Activated T-cell treated with anti-CD3 and anti-CD28 coated beads, Interleukin-2, amount 50 U/mL, for 24 hours (primary cell): ENCODE results near the gene CHI3L1.

ENCODE experiments used
- DNase-seq: peaks from one replicate; pipeline ENCODE4 v3.0.0-alpha.2; 2020
- H3K27ac Mint-ChIP-seq: 2 replicates; pipeline ENCODE4 v1.8.0; 2020; ENCODE audit warnings: mild to moderate bottlenecking, mixed read lengths
- H3K27me3 Mint-ChIP-seq: 2 replicates; pipeline ENCODE4 v1.8.0; 2020; ENCODE audit warnings: mixed read lengths
- H3K36me3 Mint-ChIP-seq: 2 replicates; pipeline ENCODE4 v1.8.0; 2020; ENCODE audit warnings: low read depth, mixed read lengths
- H3K4me1 Mint-ChIP-seq: 2 replicates; pipeline ENCODE4 v1.8.0; 2020; ENCODE audit warnings: low read depth, mixed read lengths
- H3K4me3 Mint-ChIP-seq: 2 replicates; pipeline ENCODE4 v1.8.0; 2020; ENCODE audit warnings: mild to moderate bottlenecking, moderate library complexity, mixed read lengths
- H3K9me3 Mint-ChIP-seq: 2 replicates; pipeline ENCODE4 v1.8.0; 2020; ENCODE audit warnings: mixed read lengths

CHI3L1 gene

DNA sequence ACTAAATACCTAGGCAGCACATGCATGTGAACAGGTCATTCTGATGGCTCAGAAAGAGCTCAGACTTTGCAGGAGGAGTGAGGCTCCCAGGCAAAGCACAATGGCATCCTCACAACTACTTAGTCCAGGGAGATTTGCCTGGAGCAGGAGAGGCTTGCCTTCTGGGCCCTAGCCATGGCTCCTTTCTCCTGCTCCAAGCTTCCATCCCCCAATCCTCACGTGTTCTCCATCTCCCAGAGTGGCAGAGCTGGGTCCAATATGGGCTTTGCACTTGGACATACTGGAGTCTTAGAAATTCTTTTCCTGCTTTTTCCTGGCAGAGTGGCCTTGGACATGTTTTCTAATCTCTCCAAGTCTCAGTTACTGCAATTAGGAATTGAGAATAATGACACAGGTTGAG, 26.7 kb downstream of the CHI3L1 start:
- Mint-ChIP-seq H3K36me3 (no peaks in the 10 kb centered on the region), H3K27ac (no peak overlapping the region), H3K27me3 (peaks cover 14% of the 10 kb centered on the region), H3K9me3 (no peaks in the 10 kb centered on the region), H3K4me3 (no peak overlapping the region), H3K4me1 (no peaks in the 10 kb centered on the region)
- no peak for DNase-seq

DNA sequence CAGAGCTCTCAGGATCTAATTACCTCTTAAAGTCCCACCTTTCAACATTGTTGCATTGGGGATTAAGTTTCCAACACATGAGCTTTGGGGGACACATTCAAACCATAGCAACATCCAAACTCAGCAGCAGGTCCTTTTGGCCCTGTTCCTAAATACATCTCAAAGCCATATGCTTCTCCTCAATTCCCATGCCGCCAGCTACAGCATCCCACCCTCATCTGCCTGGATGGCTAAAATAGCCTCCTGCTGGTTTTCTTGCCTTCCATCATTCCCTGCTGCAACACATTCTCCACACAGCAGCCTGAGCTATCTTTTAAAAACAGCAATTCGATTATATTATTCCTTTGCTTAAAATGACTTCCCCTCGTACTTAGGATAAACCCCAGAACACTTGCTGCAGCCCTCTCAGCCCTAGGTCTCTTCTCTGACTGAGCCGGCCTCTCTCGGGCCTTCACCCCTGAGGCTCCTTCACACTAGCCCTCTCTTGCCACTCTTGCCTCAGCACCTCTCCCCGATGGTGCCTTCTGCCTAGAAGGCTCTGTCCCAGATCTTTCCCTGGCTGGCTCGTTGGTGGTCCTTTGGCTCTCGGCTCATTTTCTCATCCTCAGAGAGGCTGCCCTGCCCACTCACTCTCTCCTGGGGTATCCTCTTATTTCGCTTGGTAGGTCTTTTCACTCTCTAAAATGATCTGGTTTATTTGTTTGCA, 27.4 kb downstream of the CHI3L1 start:
- H3K4me1 Mint-ChIP-seq = no peaks in the 10 kb centered on the region
- H3K9me3 Mint-ChIP-seq = no peaks in the 10 kb centered on the region

DNA sequence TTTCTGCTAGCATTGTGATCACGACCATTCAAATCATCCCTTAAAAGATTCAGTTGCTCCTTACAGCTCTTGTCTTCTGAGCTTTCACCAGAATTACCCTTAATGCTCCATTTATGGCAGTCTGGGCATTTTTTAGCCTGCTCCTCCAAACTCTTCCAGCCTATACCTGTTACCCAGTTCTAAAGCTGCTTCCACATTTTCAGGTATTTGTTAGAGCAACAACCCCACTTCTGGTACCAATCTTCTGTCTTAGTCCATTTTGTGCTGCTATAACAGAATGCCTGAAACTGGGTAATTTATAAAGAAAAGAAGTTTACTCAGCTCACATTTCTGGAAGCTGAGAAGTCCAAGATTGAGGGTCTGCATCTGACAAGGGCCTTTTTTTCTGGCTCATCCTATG, 28.1 kb downstream of the CHI3L1 start:
- Mint-ChIP-seq H3K36me3 (no peaks in the 10 kb centered on the region), H3K4me1 (no peaks in the 10 kb centered on the region), H3K9me3 (no peaks in the 10 kb centered on the region), H3K27me3 (peaks cover 11% of the 10 kb centered on the region), H3K27ac (no peak overlapping the region), H3K4me3 (no peak overlapping the region)
- DNase-seq = no peak

More for the DNA sequence above, 27.4 kb downstream of the CHI3L1 start:
- Mint-ChIP-seq H3K4me3 (no peak overlapping the region), H3K36me3 (no peaks in the 10 kb centered on the region), H3K27me3 (peaks cover 11% of the 10 kb centered on the region), H3K27ac (no peak overlapping the region)
- no peak for DNase-seq

DNA sequence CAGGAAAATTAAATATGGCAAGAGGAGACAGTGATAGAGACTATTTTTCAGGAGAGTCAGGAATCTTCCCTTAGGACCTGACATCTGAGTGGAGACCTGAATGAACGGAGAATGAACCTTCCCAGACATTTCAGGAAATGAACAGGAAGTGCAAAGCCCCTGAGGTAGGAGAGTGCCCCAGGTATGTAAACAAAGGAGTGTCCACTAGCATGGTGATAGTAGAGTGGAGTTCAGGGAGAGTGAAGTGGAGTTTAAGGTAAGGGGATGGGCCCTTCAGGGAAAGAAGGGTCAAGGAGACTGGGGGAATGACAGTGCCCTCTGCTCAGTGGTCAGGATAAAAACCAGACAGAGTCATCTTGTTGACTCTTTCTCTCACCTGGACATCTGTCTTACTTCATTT, 30.2 kb downstream of the CHI3L1 start:
- DNase-seq = no peak
- H3K4me3 Mint-ChIP-seq = no peak overlapping the region
- H3K4me1 Mint-ChIP-seq = no peaks in the 10 kb centered on the region
- H3K36me3 Mint-ChIP-seq = no peaks in the 10 kb centered on the region
- no peak overlapping the region for H3K27ac Mint-ChIP-seq
- H3K27me3 Mint-ChIP-seq = no peaks in the 10 kb centered on the region
- no peaks in the 10 kb centered on the region for H3K9me3 Mint-ChIP-seq

DNA sequence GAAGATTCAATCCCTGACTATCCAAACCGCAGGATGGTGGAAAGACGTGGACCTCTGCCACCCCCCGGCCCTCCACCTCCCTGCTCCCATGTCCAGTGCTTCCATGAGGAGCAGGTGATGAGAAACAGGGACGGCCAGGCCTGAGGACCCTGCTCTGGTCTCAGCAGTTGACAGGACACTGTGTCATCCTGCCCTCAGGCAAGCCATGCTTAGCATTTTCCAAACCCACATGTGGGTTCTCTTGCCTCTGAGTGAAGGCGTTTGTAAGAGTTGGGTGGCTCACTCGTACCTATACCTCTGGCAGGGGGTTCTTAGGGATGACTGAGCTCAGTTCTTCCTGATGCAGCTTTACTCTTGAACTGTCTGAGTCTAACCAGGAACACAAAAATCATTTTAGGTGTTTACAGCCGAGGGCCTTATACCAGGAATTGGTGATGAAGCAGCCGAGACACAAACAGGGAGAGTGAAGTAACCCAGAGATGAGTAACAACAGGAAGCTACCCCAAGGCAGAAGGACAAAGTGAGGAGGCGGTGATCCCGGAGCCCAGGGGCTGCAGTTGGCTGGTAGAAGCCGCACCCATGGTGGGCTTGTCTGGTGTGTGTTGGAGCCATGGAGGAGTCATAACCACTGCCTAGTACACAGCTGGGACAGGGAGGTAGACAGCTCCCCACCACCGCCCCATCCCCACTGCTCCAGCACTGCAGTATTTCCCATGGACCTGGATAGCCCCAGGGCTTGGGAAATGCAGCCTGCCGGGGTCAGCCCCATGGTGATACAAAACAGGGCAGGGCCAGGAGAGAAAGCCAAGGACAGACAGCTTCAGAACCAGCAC, 32.3 kb downstream of the CHI3L1 start:
- Mint-ChIP-seq H3K4me1 (no peaks in the 10 kb centered on the region), H3K36me3 (no peaks in the 10 kb centered on the region), H3K27ac (no peak overlapping the region), H3K9me3 (no peaks in the 10 kb centered on the region), H3K27me3 (no peaks in the 10 kb centered on the region), H3K4me3 (no peak overlapping the region)
- no peak for DNase-seq

DNA sequence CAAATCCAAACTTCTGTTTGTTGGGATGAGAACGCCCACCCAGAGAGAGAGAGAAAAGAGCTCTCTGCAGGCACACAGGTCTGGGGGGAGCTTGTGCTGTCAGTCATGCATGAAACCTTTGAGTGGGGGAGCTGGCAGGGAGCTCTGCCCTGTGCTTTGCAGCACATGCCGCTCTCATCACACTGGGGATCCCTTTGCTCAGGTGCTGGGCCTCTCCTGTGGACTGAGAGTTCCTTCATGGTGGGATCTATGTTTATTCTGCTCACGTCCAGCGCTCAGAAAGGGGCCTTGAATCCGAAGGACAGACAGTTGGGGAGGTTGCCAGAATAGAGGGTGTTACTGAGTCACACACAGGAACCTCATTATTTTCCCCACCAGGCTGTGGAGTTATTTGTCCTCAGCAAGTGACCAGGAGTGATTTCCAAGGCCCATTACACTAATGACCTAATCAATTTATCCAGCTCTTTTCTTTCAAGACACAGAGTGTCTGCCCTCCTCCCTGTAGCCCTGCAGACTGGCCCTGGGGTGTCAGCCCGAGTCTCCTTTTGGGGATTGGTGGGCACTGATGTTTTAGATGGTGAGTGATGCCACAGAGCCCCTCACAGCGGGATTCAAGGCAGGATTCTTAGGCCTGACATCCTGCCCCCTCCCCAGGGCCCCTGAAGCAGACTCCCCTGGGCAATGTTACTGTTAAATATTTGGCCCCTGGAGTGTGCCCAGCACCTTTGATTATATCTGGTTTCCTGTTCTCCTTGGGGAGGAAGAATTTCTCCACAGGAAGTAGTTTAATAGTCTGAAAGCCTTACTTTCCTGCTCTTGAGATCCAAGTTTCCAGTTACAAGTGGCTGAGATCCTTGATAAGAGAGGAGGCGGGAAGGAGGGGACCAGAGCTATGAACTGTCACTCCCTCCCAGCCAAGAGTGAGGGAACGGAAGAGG, 33.2 kb downstream of the CHI3L1 start:
- Mint-ChIP-seq H3K9me3 (no peaks in the 10 kb centered on the region), H3K27ac (no peak overlapping the region), H3K4me1 (no peaks in the 10 kb centered on the region), H3K4me3 (no peak overlapping the region), H3K36me3 (no peaks in the 10 kb centered on the region), H3K27me3 (no peaks in the 10 kb centered on the region)
- no peak for DNase-seq

DNA sequence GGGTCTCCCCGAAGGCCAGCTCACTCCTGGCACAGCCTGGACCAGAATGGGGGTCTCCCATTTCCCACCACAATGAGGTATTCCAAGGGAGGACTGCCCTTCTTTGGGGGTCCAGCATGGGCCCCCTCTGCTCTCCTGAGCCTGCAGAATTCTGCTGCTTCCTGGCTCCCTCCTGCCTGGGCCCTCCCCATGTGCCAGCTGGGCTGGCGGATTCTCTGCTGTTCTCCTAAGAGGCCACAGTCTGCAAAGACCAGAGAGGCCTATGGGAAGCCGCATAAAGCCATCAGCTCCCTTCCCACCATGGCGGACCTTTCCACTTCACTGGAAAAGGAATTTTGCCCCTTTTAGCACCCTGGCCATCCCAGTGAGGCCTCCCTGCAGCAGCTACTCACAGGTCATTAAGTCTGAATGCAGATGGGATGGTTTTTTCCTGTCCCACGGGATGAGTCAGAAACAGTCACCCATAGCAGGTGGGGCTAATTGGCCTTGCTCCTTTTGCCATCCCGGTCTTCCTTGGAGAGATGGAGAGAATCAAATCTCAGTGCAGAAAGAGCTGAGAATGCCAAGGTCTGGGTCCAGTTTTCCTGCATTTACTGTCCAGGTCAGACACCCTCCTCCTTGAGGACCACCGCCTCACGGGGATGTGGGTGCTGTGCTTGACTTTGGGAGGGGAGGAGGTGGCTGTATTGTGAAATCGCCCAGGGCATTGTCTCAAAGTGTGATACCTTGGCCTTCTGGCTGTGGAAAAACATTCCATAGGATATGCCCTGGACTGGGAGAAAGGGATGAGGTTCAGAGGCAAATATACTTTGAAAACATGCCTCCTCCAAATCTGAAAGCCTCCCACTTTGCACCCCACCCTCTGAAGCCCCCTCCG, 34.1 kb downstream of the CHI3L1 start:
- H3K36me3 Mint-ChIP-seq = no peaks in the 10 kb centered on the region
- H3K4me3 Mint-ChIP-seq = no peak overlapping the region
- no peak overlapping the region for H3K27ac Mint-ChIP-seq
- H3K4me1 Mint-ChIP-seq = no peaks in the 10 kb centered on the region
- no peak for DNase-seq
- H3K9me3 Mint-ChIP-seq = no peaks in the 10 kb centered on the region
- H3K27me3 Mint-ChIP-seq = no peaks in the 10 kb centered on the region

DNA sequence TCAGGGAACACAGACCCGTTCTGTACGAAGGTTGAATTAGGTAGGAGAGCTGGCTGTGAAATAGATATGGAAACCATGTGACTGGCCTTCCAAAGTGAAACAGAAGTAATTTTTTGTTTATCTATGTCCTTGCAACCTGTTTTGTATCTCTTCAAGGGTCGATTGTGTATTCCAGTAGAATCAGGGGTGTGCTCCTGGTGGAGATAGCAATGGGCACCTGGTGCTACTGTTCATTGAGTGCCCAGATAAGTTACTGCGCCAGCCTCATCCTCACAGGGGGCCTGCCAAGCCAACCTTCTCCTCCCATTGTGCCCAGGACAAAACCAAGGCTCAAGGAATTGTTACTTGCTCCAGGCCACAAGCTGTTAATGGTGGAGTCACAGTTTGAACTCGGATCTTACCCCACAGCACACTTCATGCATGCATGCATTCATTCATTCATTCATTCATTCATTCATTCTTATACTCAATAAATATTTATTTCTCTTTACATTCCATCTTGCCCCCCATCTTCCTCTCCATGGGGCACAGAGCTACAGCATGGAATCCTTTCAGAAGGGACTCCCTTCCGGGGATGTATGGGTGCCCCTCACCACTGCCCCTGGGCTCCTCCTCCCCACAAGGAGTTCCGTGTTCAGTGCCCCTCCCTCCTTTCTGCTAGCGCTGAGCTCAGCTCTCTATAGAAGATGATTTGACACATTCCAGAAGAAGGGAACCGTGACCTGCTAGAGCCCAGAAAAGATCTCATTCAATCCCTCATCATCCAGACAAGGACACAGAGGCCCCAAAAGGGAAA, 34.9 kb downstream of the CHI3L1 start:
- Mint-ChIP-seq H3K4me1 (no peaks in the 10 kb centered on the region), H3K36me3 (no peaks in the 10 kb centered on the region), H3K27me3 (no peaks in the 10 kb centered on the region), H3K4me3 (no peak overlapping the region), H3K27ac (no peak overlapping the region), H3K9me3 (no peaks in the 10 kb centered on the region)
- no peak for DNase-seq

DNA sequence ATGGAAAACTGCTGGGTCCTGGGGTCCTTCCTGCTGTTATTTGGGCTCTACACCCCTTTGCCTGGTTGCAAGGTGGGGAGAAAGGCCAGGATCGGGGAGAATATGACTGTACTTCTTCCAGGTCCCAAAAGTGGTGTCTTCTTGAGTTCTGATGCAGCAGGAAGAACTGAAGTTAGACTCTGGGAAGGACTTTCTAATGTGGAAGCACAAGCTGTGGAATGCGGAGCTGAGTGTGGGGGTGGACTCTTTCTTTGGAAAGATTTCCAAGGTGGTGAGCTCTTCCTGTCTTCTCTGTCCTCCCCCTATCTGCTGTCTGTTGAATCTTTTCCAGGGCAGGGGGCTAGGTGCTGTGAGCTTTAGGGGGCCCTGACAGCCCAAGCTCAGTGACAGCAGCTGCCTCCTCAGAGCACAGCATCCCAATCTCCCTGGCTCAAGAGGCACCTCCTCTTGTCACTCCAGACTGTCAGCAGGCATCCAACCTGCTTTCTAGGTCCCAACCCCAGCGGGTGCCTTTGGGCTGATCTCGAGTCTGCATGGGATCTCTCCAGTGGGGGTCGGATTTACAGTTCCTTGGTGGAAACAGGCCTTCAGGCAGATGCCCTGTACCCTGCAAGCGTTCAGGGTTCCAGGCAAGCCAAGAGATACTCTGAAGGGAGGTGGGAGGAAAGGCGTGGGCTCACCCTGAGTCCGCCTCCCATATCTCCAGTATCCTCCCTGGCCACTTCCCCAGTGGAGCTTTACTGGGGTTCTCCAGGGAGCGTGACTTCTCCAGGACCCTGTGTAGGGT, 35.8 kb downstream of the CHI3L1 start:
- no peaks in the 10 kb centered on the region for H3K4me1 Mint-ChIP-seq
- no peaks in the 10 kb centered on the region for H3K9me3 Mint-ChIP-seq
- no peaks in the 10 kb centered on the region for H3K36me3 Mint-ChIP-seq
- no peak overlapping the region for H3K4me3 Mint-ChIP-seq
- no peaks in the 10 kb centered on the region for H3K27me3 Mint-ChIP-seq
- no peak overlapping the region for H3K27ac Mint-ChIP-seq
- no peak for DNase-seq

DNA sequence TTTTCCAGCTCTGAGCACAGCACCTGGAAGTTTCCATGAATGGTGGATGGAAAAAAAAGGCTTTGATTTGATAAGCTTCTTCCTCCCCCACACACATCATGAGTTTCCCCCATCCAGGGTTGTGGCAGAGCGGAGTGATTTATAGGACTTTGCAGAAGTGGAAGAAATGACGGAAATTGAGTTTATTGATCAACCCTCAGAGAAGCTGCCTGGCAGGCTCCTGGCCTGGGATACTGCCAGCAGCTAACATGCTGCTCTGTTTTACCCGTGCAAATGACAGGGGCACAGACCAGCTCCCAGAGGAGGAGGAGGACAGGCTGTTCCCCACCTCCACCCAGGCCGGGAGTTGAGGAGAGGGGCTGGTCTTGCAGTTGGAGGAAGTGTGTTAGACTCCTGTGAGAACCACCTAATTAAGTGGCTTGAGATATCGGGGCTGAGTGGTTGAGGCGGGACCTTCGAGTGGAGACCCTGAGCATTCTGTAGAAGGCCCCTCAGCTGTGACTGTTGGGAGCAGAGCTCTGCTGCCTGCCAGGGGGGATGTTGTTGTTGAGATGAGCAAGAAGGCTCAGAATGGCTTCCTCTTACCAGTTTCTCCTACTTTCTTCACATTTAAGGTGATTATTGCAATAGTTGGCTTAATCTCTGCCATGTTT, 37.2 kb downstream of the CHI3L1 start:
- Mint-ChIP-seq H3K9me3 (no peaks in the 10 kb centered on the region), H3K4me3 (no peak overlapping the region), H3K36me3 (no peaks in the 10 kb centered on the region), H3K27me3 (no peaks in the 10 kb centered on the region), H3K4me1 (no peaks in the 10 kb centered on the region), H3K27ac (no peak overlapping the region)
- DNase-seq = no peak

DNA sequence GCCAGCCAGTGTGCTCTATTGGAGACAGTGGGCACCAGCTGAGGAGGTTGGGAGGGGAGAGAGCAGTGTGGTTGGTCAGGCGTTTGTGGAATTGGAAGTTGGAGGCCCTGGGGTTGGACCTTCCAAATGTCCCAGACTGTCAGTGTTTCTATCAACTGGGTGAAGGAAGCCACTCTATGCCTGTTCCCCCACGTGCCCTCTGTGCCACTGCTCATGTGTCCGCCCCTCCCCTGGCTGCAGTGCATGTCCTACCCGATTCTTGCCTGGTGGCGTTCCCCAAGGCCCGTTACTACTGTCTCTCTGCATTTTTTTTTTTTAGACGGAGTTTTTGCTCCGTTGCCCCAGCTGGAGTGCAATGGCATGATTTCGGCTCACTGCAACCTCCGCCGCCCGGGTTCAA, 37.9 kb downstream of the CHI3L1 start:
- H3K4me1 Mint-ChIP-seq = no peaks in the 10 kb centered on the region
- no peaks in the 10 kb centered on the region for H3K36me3 Mint-ChIP-seq
- no peak overlapping the region for H3K27ac Mint-ChIP-seq
- DNase-seq = no peak
- no peak overlapping the region for H3K4me3 Mint-ChIP-seq
- no peaks in the 10 kb centered on the region for H3K9me3 Mint-ChIP-seq
- no peaks in the 10 kb centered on the region for H3K27me3 Mint-ChIP-seq

DNA sequence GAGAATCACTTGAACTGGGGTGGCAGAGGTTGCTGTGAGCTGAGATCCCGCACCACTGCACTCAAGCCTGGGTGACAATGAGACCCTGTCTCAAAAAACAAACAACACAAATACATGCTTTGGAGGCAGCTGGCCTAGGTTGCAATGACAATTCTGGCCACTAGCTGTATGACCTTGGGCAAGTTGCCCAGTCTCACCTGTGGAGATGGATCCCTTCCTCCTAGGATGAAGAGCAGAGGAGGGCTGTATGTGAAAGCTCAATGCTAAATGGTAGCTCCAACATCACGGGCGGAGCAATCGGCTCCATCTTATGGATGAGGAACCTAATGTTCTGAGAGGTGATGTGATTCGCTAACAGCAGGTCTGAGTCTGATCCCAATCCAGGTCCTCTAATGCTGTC, 38.4 kb downstream of the CHI3L1 start:
- Mint-ChIP-seq H3K36me3 (no peaks in the 10 kb centered on the region), H3K4me3 (no peak overlapping the region), H3K27me3 (no peaks in the 10 kb centered on the region), H3K4me1 (no peaks in the 10 kb centered on the region), H3K27ac (no peak overlapping the region), H3K9me3 (no peaks in the 10 kb centered on the region)
- DNase-seq = no peak
